AG10803 (cell line): Measurements from ENCODE around the gene KRTAP27-1.

Source experiments
- DNase-seq: peaks from one replicate; pipeline ENCODE4 v3.0.0; 2010; ENCODE audit warnings: low read depth
- H3K4me3 ChIP-seq: 2 replicates; pipeline ENCODE4 v1.5.1; 2011; ENCODE audit warnings: mild to moderate bottlenecking, low read length, control low read depth
- CTCF ChIP-seq: conservative IDR thresholded peaks from 2 replicates; pipeline ENCODE4 v1.5.1; 2011; ENCODE audit warnings: mild to moderate bottlenecking, low read length, control low read depth, inconsistent platforms

The KRTAP27-1 gene

GRCh38 chr21:30337276-30337744 lies at the start of gene KRTAP27-1:
KRTAP27-1 (minus strand) TSS chr21:30337694; CDS start chr21:30337668, 26 bp downstream.
- no peak within 1 kb of the TSS for H3K4me3 ChIP-seq
- no peak for DNase-seq
- no peak for TF ChIP-seq CTCF

GRCh38 chr21:30382201-30382600 lies 44.7 kb upstream of the KRTAP27-1 start:
- DNase-seq, result no peak
- no peak overlapping the region for H3K4me3 ChIP-seq
- TF ChIP-seq CTCF, result no peak

- no peak within 1 kb of the TSS for H3K4me3 ChIP-seq
- no peak for TF ChIP-seq CTCF
- DNase-seq, result no peak
These were observed 34.8 kb upstream of the KRTAP27-1 start, which contains the start of gene KRTAP13-2 for GRCh38 chr21:30372139-30372770. KRTAP13-2 (minus strand) TSS chr21:30372271; CDS start chr21:30372213, 58 bp downstream.

- no peak for TF ChIP-seq CTCF
These were observed 18.4 kb upstream of the KRTAP27-1 start for GRCh38 chr21:30355906-30356305.

GRCh38 chr21:30354308-30355005 lies 17.0 kb upstream of the KRTAP27-1 start:
- no peak overlapping the region for H3K4me3 ChIP-seq
- no peak for TF ChIP-seq CTCF
- DNase-seq, result no peak

More at GRCh38 chr21:30355906-30356305, 18.4 kb upstream of the KRTAP27-1 start:
- H3K4me3 ChIP-seq, result no peak overlapping the region
- DNase-seq, result no peak

- no peak for DNase-seq
- TF ChIP-seq CTCF, result no peak
These were observed 14.0 kb upstream of the KRTAP27-1 start for GRCh38 chr21:30351534-30351933.

GRCh38 chr21:30349572-30349971 lies 12.1 kb upstream of the KRTAP27-1 start:
- no peak for DNase-seq
- H3K4me3 ChIP-seq, result no peak overlapping the region
- no peak for TF ChIP-seq CTCF

More at GRCh38 chr21:30351534-30351933, 14.0 kb upstream of the KRTAP27-1 start:
- H3K4me3 ChIP-seq, result no peak overlapping the region
